CD14-positive monocyte (primary cell): ENCODE measurements around the gene NKPD1. TPM values are rescaled to one million over a fixed set of nuclear protein-coding genes. Genes with fewer than 3 reads are reported as not detected.
"Not testable (repeated sequence)": the region's sequence is repeated elsewhere in the genome, so short reads cannot be mapped to it uniquely, and the experiment has no call there.

Experiments
- DNase-seq, 3 donors: peaks; one replicate each; pipeline ENCODE4 v3.0.0-alpha.2; 2011 to 2022
- H2AFZ ChIP-seq: 2 replicates; pipeline ENCODE4 v1.6.0; 2012; ENCODE audit warnings: mild to moderate bottlenecking, low read depth, low read length, inconsistent platforms; ENCODE audit not compliant: insufficient read depth, poor library complexity, severe bottlenecking
- H3K27ac ChIP-seq, 2 donors: 1 replicate in 1 of 2; 2 replicates in 1 of 2; pipeline ENCODE4 v1.5.1; 2012 to 2013; ENCODE audit warnings: low read length in 2 of 2, control low read depth in 1 of 2, inconsistent platforms in 1 of 2, low read depth in 1 of 2, mild to moderate bottlenecking in 1 of 2
- H3K27me3 ChIP-seq, 2 donors: one replicate each; pipeline versions ENCODE4 v1.6.0 to v1.6.1; 2011 to 2013; ENCODE audit warnings: low read length in 2 of 2; ENCODE audit not compliant: control insufficient read depth in 2 of 2, insufficient read depth in 2 of 2
- H3K36me3 ChIP-seq, 2 donors: replicated peaks in 1 of 2; 1 replicate in 1 of 2; 2 replicates in 1 of 2; pipeline versions ENCODE4 v1.5.1 to v1.6.1; 2012 to 2013; ENCODE audit warnings: low read length in 2 of 2, control low read depth in 1 of 2, inconsistent platforms in 1 of 2, mild to moderate bottlenecking in 1 of 2; ENCODE audit not compliant: insufficient read depth in 2 of 2, control insufficient read depth in 1 of 2
- H3K4me1 ChIP-seq, 2 donors: 1 replicate in 1 of 2; 2 replicates in 1 of 2; pipeline versions ENCODE4 v1.5.1 to v1.6.1; 2012 to 2013; ENCODE audit warnings: low read length in 2 of 2, control low read depth in 1 of 2, inconsistent platforms in 1 of 2, mild to moderate bottlenecking in 1 of 2, moderate library complexity in 1 of 2; ENCODE audit not compliant: insufficient read depth in 2 of 2, control insufficient read depth in 1 of 2
- H3K4me2 ChIP-seq: replicated peaks from 2 replicates; pipeline ENCODE3; 2012; ENCODE audit warnings: low read length, moderate library complexity, mild to moderate bottlenecking; ENCODE audit not compliant: poor library complexity, severe bottlenecking; ENCODE audit errors: extremely low read depth
- H3K4me3 ChIP-seq, 3 experiments: fragments of 200-600 bp in 1 of 3; sonication (generic) in 1 of 3; replicated peaks in 1 of 3; 1 replicate in 2 of 3; 2 replicates in 1 of 3; pipeline ENCODE4 v1.5.1; 2011 to 2013; ENCODE audit warnings: low read length in 3 of 3, mild to moderate bottlenecking in 3 of 3, control low read depth in 2 of 3, low read depth in 2 of 3, inconsistent platforms in 1 of 3, moderate library complexity in 1 of 3
- H3K79me2 ChIP-seq: 2 replicates; pipeline ENCODE4 v1.6.0; 2012; ENCODE audit warnings: mild to moderate bottlenecking, control low read depth, inconsistent platforms, low read length, moderate library complexity; ENCODE audit not compliant: insufficient read depth
- H3K9ac ChIP-seq: 2 replicates; pipeline ENCODE4 v1.6.0; 2017; ENCODE audit warnings: low read length, mild to moderate bottlenecking; ENCODE audit not compliant: insufficient read depth, poor library complexity, severe bottlenecking
- H3K9me3 ChIP-seq, 2 donors: replicated peaks in 1 of 2; 1 replicate in 1 of 2; 2 replicates in 1 of 2; pipeline versions ENCODE4 v1.5.1 to v1.6.1; 2012 to 2013; ENCODE audit warnings: low read length in 2 of 2, control low read depth in 1 of 2; ENCODE audit not compliant: control insufficient read depth in 1 of 2, insufficient read depth in 1 of 2
- H4K20me1 ChIP-seq: 2 replicates; pipeline ENCODE4 v1.6.0; 2012; ENCODE audit warnings: mild to moderate bottlenecking, low read length, control low read depth, moderate library complexity; ENCODE audit not compliant: insufficient read depth
- H3K27ac Mint-ChIP-seq, 7 donors: one replicate each; pipeline ENCODE4 v1.8.0; 2020; ENCODE audit warnings: mild to moderate bottlenecking in 7 of 7, mixed read lengths in 7 of 7, moderate library complexity in 6 of 7, inconsistent platforms in 2 of 7
- H3K27me3 Mint-ChIP-seq, 3 donors: one replicate each; pipeline ENCODE4 v1.8.0; 2021 to 2022; ENCODE audit warnings: low read depth in 3 of 3, mild to moderate bottlenecking in 3 of 3, mixed read lengths in 3 of 3, moderate library complexity in 3 of 3, inconsistent platforms in 1 of 3
- H3K36me3 Mint-ChIP-seq, 2 donors: one replicate each; pipeline ENCODE4 v1.8.0; 2020; ENCODE audit warnings: mixed read lengths in 2 of 2, inconsistent platforms in 1 of 2, mild to moderate bottlenecking in 1 of 2
- H3K4me1 Mint-ChIP-seq: one replicate; pipeline ENCODE4 v1.8.0; 2020; ENCODE audit warnings: mild to moderate bottlenecking, mixed read lengths
- H3K4me3 Mint-ChIP-seq, 2 donors: one replicate each; pipeline ENCODE4 v1.8.0; 2020; ENCODE audit warnings: mild to moderate bottlenecking in 2 of 2, mixed read lengths in 2 of 2, moderate library complexity in 1 of 2
- H3K9me3 Mint-ChIP-seq, 7 donors: one replicate each; pipeline ENCODE4 v1.8.0; 2020 to 2022; ENCODE audit warnings: mixed read lengths in 7 of 7, mild to moderate bottlenecking in 6 of 7, moderate library complexity in 6 of 7, inconsistent platforms in 2 of 7
- WGBS: methylation state at CpG from one replicate; pipeline ENCODE4 v1.1.5; 2013; ENCODE audit warnings: missing lambda C conversion rate; ENCODE audit not compliant: insufficient coverage; 5-methylcytosine and 5-hydroxymethylcytosine counted together
- intact Hi-C, 2 donors: fragments of 100-400 bp; cut with micrococcal nuclease; formaldehyde crosslinking; loops; one replicate each; pipeline versions ENCODE4 v1.15.0 to v1.15.1; 2023
- polyA plus RNA-seq, 3 donors: library from polyadenylated mRNA; depleted of rRNA in 1 of 3; unstranded in 2 of 3; stranded (reverse) in 1 of 3; fragments of 300-500 nt in 2 of 3; fragments of >200 nt in 1 of 3; fragmentation: Illumina TruSeq in 2 of 3; gene quantifications; 1 replicate in 2 of 3; 2 replicates in 1 of 3; pipeline ENCODE4 v1.2.3, GENCODE V29; 2012 to 2021
- TF ChIP-seq, protein P1 (sequence below): fragments of 200-600 bp; IDR thresholded peaks from one replicate; pipeline ENCODE4 v1.8.0; 2022; ENCODE audit warnings: antibody characterized with exemption, mild to moderate bottlenecking

The NKPD1 gene
- polyA plus RNA-seq, 3 donors, result 0.11 TPM; not detected in 2

DNA sequence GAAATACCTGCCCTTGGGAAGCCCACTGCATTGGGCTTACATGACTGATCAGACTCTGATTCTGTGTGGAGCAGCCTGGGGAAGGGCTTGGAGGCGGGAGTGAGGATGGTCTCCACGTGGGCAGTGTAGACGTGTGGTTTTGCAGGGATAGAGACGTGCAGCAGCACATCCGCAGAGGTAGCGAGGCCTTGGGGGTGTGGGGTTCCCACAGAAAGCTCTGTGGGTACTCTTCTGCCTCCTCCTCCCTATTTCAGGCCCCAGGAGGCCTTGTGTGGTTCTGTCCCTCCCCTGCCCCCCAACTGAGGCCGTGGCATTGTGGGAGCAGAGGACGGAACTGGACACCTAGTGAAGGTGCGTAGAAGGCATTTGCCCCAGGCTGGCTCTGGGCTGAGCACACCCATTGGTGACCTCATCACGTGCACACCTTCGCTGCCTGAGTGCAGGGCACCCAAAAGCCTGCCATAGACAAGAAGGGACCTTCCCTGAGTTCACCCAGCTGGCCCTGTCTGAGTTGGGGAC is 38.9 kb downstream of the NKPD1 start:
- TF ChIP-seq, protein P1, sequence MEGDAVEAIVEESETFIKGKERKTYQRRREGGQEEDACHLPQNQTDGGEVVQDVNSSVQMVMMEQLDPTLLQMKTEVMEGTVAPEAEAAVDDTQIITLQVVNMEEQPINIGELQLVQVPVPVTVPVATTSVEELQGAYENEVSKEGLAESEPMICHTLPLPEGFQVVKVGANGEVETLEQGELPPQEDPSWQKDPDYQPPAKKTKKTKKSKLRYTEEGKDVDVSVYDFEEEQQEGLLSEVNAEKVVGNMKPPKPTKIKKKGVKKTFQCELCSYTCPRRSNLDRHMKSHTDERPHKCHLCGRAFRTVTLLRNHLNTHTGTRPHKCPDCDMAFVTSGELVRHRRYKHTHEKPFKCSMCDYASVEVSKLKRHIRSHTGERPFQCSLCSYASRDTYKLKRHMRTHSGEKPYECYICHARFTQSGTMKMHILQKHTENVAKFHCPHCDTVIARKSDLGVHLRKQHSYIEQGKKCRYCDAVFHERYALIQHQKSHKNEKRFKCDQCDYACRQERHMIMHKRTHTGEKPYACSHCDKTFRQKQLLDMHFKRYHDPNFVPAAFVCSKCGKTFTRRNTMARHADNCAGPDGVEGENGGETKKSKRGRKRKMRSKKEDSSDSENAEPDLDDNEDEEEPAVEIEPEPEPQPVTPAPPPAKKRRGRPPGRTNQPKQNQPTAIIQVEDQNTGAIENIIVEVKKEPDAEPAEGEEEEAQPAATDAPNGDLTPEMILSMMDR, result no peak
- DNase-seq, result no peak
- Mint-ChIP-seq H3K36me3 (peaks cover 4 to 8% of the 10 kb centered on the region in 2 donors), H3K27me3 (peaks cover 6 to 7% (median 7%) of the 10 kb centered on the region in 3 donors), H3K4me3 (no peak overlapping the region), H3K4me1 (peaks cover 29% of the 10 kb centered on the region), H3K27ac (peak overlapping the region in 2 of 7 donors; percentile 33 to 73), H3K9me3 (no peaks in the 10 kb centered on the region)
- H3K4me1 ChIP-seq, result peaks cover 7 to 13% of the 10 kb centered on the region in 2 donors
- H3K27ac ChIP-seq, result no peak overlapping the region
- no peak overlapping the region for H3K4me3 ChIP-seq
- 84% methylated on average over 7 of the region's 11 CpGs for WGBS
- H3K4me2 ChIP-seq, result no peak overlapping the region
- no peaks in the 10 kb centered on the region for H3K36me3 ChIP-seq
- no peaks in the 10 kb centered on the region for H3K9me3 ChIP-seq
- H4K20me1 ChIP-seq, result peaks cover 82% of the 10 kb centered on the region
- H3K79me2 ChIP-seq, result peaks cover 63% of the 10 kb centered on the region
- H3K9ac ChIP-seq, result no peak overlapping the region
- H2AFZ ChIP-seq, result no peak overlapping the region
- no peaks in the 10 kb centered on the region for H3K27me3 ChIP-seq
- intact Hi-C loops, result no loop called here

DNA sequence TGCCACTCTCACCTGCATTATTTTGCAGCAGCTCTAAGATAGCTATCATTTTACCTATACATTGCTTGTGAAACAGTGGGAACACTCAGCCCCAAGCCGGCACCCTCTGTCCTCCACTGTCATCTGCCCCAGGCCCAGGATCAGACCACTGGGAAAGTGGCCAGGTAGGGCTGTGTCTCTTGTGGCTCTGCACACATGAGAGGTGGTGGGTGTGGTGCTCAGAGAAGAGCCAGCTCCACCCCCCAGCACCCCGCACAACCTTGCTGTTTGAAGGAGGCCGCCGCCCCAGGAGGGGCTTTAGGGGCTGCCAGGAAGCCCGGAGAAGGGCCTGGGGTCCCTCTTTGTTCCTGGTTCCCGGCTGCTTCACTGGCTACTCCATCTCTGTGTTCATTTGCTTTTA is 41.2 kb downstream of the NKPD1 start:
- peaks cover 6 to 11% (median 7%) of the 10 kb centered on the region in 3 donors for H3K27me3 Mint-ChIP-seq
- intact Hi-C loops, result no loop called here
- H3K9ac ChIP-seq, result no peak overlapping the region

DNA sequence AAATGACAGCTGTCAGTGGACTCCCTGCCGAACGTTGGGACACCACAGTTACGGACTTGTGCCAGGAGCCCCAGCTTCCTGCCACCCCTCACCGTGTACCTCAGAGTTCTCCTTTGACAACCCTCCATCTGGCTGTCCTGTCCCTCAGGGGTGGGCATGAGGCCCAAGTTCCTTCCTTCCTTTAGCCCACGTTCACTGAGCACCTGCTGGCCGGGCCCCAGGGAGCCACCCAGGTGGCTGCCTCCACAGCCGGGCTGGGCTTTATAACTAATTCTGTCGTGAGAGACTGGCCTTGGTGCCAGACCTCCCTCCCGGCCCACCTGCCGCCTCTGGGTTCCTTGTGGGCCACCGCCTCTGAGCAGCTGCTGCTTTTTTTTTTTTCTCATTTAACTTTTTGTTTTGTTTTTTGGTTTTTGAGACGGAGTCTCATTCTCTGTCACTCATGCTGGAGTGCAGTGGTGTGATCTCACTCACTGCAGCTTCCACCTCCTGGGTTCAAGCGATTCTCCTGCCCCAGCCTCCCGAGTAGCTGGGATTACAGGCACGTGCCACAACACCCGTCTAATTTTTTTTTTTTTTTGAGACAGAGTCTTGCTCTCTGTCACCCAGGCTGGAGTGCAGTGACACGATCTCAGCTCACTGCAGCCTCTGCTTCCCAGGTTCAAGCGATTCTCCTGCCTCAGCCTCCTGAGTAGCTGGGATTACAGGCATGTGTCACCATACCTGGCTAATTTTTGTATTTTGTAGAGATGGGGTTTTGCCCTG is 42.0 kb downstream of the NKPD1 start:
- peaks cover 4 to 11% of the 10 kb centered on the region in 2 donors for H3K36me3 Mint-ChIP-seq
- Histone ChIP-seq H4K20me1 (peaks cover 87% of the 10 kb centered on the region), H3K79me2 (peaks cover 60% of the 10 kb centered on the region), H3K4me1 (peaks cover 20 to 30% of the 10 kb centered on the region in 2 donors)
- H2AFZ ChIP-seq, H3K27ac ChIP-seq, H3K9me3 Mint-ChIP-seq, H3K9me3 ChIP-seq, intact Hi-C loops, H3K4me3 ChIP-seq, DNase-seq, H3K36me3 ChIP-seq, H3K9ac ChIP-seq, H3K4me2 ChIP-seq, H3K27me3 ChIP-seq: not testable (repeated sequence)
- peaks cover 44% of the 10 kb centered on the region for H3K4me1 Mint-ChIP-seq
- peaks cover 6 to 11% (median 7%) of the 10 kb centered on the region in 3 donors for H3K27me3 Mint-ChIP-seq
- 14% methylated on average over 13 of the region's 18 CpGs for WGBS
- H3K27ac Mint-ChIP-seq, result peak overlapping the region in 1 of 7 donors; percentile 25
- H3K4me3 Mint-ChIP-seq, result peak overlapping the region in 1 of 2 donors; percentile 16

More for the DNA sequence above, 41.2 kb downstream of the NKPD1 start:
- Histone ChIP-seq H3K4me2 (no peak overlapping the region), H3K27me3 (no peaks in the 10 kb centered on the region), H4K20me1 (peaks cover 82% of the 10 kb centered on the region), H3K79me2 (peaks cover 64% of the 10 kb centered on the region), H3K9me3 (no peaks in the 10 kb centered on the region), H3K27ac (no peak overlapping the region), H3K4me3 (no peak overlapping the region), H3K4me1 (peaks cover 20 to 30% of the 10 kb centered on the region in 2 donors), H2AFZ (no peak overlapping the region), H3K36me3 (no peaks in the 10 kb centered on the region)
- Mint-ChIP-seq H3K27ac (peak overlapping the region in 1 of 7 donors; percentile 69), H3K4me1 (peaks cover 42% of the 10 kb centered on the region), H3K36me3 (peaks cover 4 to 11% of the 10 kb centered on the region in 2 donors), H3K4me3 (no peak overlapping the region), H3K9me3 (no peaks in the 10 kb centered on the region)
- WGBS, result no CpG with 5 or more reads among the region's 6 CpGs
- DNase-seq, result no peak
- TF ChIP-seq, protein P1, result no peak
